ENCODE results near the gene FSTL4.

Gene FSTL4

GRCh38 chr5:133251296-133252132 is 360.8 kb downstream of the FSTL4 start:
- no peak for DNase-seq

DNA sequence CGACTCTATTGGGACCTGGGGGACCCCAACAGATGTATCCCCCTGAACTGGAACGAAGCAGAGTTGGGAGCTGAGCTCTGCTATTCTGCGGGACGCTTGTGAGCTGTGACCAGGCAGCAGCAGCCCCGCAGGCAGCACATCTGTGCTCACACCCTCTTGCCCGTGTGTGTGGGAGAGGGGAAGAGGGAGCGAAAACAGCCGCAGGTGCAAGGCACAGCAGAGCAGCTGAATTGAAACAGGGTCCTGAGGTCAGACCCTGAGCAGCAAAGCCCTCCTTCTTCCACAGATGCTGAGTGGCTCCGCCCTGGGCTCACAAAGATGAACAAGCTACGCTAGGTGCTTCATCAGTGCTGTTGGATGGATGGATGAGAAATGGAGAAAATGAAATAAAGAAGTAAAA is 361.8 kb downstream of the FSTL4 start:
- DNase-seq = no peak

GRCh38 chr5:133249593-133249992 is 362.7 kb downstream of the FSTL4 start:
- DNase-seq = no peak

GRCh38 chr5:133247881-133248624 is 364.3 kb downstream of the FSTL4 start:
- DNase-seq = no peak

- peak; percentile 74 for DNase-seq
Measured at GRCh38 chr5:133247151-133247709, 365.1 kb downstream of the FSTL4 start.

GRCh38 chr5:133246376-133247150 is 365.8 kb downstream of the FSTL4 start:
- no peak for DNase-seq

GRCh38 chr5:133246053-133246370 is 366.3 kb downstream of the FSTL4 start:
- no peak for DNase-seq

DNA sequence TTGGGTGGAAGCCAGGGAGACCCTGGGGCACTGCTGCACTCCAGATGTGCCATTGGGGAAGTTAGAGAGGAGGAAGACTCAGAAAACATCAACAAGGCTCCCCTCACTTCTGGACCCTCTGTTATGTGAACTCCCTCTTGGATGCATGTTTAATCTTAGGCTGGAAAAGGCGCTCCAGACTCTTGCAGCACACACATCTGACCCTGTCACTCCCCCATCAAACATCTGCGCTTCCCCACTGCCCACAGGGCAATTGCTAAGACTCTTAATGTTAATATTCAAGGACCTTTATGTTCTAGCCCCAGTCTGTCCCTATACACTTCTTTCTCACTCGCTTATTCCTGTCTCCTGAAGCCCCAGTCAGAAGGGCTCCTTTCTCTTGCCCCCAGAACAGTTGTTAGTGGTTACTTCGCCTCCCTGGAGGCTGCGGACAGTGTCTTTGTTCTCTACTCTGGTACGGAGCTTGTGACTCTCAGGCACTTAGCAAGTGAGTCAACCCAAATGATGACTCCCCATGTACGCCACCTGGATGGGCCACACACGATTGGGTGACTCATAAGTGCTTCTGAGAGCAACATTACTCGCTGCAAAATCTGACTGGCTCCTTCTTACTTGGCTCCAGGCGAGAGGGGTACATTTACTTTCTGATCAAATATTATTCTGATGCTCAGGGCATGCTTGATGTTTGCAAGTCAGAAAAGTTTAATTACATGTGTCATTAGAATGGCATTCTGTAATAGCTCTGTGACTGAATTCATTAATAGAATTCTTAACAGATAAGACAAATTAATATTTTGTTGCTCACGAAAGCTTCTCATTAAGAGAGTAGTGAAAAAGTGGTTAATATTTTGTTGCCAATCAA is 366.9 kb downstream of the FSTL4 start:
- peak; percentile 80 for DNase-seq

- DNase-seq = peak; percentile 47
Measured at GRCh38 chr5:133244242-133244641, 368.1 kb downstream of the FSTL4 start.

DNA sequence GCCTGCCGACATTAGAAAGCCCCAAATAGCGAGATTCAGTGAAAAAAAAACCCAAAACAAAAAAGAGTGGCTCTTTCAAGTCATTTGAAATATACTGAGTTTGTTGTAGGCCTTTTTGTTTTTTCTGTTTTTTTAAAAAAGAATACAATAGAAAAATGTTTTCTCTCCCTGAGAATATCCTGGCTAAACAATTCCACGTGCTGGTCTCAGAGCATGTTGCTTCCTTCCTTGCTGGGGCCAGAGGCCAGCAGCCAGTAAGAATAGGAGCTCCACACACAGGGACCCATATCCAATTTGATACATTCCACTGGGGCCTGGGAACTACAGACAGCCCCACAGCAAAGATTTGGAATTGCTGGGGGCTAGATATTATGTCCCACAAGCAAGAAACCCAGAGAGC is 369.1 kb downstream of the FSTL4 start:
- no peak for DNase-seq

GRCh38 chr5:133242221-133242835 is 370.0 kb downstream of the FSTL4 start:
- DNase-seq = no peak

GRCh38 chr5:133241179-133242092 is 370.9 kb downstream of the FSTL4 start:
- DNase-seq = no peak

DNA sequence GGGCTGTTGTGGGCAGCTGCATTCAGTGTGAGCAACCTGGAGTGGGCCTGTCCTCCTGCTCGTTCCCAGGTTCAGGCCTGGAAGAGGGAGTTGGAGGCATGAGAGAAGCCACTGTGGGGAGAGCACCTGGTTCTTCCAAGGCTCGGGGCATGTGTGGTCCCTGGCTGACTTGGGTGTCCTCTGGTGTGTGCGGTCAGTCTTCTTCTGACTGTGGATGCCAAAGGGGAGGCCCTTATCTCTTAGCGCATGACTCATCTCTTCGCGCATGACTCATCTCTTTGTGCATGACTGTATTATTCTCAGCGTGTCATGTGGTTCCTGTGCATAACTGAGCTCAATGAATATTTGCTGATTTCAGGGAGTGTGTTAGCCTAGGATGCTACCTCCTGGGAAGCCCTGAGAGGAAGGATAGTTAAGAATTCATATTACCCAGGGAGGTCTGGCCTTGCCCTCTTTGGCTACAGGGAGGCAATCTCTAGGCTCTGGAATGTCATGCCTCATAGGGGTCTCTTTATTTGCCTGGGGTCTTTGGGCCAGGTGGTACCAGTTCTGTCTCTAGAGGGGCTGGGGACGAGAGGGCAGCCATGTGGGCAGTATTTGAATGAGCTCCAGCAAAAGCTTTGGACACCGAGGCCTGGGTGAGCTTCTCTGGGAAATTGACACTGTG is 371.8 kb downstream of the FSTL4 start:
- DNase-seq = no peak

- DNase-seq = no peak
Measured at GRCh38 chr5:133238426-133239205, 373.7 kb downstream of the FSTL4 start.

DNA sequence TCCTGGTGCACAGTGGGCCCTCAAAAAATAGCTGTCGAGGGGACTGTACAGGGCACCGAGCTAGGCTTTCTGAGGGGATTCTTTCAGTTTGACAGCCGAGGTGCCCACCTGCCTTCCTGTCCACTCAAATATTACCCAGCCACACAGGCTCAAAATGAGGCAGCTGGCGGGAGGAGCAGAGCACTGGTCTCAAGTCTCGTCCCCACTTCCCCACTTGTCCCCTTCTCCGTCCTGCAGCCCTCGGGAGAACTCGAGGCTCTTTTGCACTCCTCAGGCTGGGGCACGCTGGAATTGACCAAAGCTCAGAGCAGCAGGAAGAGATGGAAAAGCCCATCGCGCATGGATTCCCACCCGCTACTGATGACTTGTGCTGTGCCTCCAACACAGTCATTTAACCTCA is 375.4 kb downstream of the FSTL4 start:
- DNase-seq = no peak

- no peak for DNase-seq
Measured at GRCh38 chr5:133236541-133236951, 375.8 kb downstream of the FSTL4 start.

GRCh38 chr5:133235696-133236426 is 376.5 kb downstream of the FSTL4 start:
- no peak for DNase-seq

DNA sequence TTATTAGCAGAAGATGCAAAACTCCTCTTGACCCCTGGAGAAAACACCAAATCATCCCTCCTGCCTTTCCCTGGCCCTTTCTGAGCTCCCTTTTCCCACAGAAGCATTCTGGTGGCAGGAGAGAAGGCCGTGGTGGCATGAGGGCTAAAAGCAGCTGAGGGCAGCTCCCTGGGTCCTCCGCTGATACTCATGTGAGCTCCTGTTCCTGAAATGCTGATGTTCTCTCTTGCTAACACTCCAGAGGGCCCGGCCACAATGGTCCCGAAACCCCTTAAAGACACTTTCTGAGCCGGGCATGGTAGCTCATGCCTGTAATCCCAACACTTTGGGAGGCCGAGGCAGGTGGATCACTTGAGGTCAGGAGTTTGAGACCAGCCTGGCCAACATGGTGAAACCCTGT is 377.4 kb downstream of the FSTL4 start:
- DNase-seq = no peak

- DNase-seq = no peak
Measured at GRCh38 chr5:133234273-133234672, 378.1 kb downstream of the FSTL4 start.

Data from NCI-H1436 treated with DMSO at 0.1 percent for 48 hours (cell line).